Liver (tissue), 3 donors: Measurements from ENCODE around the gene COL12A1.

Experiments used
- EGR1 ChIP-seq, 2 donors: IDR thresholded peaks; 2 replicates each; pipeline ENCODE4 v1.6.1; 2016 to 2018; ENCODE audit warnings: antibody characterized with exemption in 2 of 2, low read depth in 2 of 2
- GABPA ChIP-seq, 2 donors: IDR thresholded peaks in 1 of 2; conservative IDR thresholded peaks in 1 of 2; 2 replicates each; pipeline ENCODE4 v1.6.1; 2016; ENCODE audit warnings: antibody characterized with exemption in 2 of 2, mild to moderate bottlenecking in 1 of 2, moderate library complexity in 1 of 2
- REST ChIP-seq: IDR thresholded peaks from 2 replicates; pipeline ENCODE4 v1.6.1; 2016; ENCODE audit warnings: antibody characterized with exemption, mild to moderate bottlenecking
- TF ChIP-seq, protein P1 (sequence below): fragments of 150-350 bp; IDR thresholded peaks from 2 replicates; pipeline ENCODE4 v1.5.1; 2017; ENCODE audit warnings: improper control_type of control experiment, low read depth, low read length; ENCODE audit not compliant: missing input control
- TF ChIP-seq, protein P2 (sequence below): IDR thresholded peaks from 2 replicates; pipeline ENCODE4 v1.6.1; 2016; ENCODE audit warnings: antibody characterized with exemption
- donor health status: healthy.
- donor health status: healthy.

DNA sequence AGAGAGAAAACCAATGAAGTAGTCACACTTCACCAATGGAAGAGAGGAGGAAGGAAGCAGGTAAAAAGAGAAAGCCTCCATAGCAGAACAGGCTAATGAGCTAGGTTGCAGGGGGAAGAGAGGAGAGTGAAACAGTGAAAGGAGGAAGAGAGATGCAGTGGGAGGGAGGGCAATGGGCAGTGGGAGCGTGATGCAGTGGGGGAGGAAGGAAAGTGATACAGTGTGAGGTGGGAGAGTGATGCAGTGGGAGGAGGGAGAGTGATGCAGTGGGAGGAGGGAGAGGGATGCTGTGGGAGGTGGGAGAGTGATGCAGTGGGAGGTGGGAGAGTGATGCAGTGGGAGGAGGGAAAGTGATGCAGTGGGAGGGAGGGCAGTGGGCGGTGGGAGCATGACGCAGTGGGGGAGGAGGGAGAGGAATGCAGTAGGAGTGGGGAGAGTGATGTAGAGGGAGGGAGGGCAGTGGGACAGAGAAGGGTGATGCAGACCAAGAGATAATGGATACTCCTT lies 29.7 kb downstream of the COL12A1 start:
- TF ChIP-seq, protein P1, sequence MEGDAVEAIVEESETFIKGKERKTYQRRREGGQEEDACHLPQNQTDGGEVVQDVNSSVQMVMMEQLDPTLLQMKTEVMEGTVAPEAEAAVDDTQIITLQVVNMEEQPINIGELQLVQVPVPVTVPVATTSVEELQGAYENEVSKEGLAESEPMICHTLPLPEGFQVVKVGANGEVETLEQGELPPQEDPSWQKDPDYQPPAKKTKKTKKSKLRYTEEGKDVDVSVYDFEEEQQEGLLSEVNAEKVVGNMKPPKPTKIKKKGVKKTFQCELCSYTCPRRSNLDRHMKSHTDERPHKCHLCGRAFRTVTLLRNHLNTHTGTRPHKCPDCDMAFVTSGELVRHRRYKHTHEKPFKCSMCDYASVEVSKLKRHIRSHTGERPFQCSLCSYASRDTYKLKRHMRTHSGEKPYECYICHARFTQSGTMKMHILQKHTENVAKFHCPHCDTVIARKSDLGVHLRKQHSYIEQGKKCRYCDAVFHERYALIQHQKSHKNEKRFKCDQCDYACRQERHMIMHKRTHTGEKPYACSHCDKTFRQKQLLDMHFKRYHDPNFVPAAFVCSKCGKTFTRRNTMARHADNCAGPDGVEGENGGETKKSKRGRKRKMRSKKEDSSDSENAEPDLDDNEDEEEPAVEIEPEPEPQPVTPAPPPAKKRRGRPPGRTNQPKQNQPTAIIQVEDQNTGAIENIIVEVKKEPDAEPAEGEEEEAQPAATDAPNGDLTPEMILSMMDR, result no peak
- TF ChIP-seq GABPA (IDR thresholded peaks at IDR 0.05 in 1 of 2, conservative IDR thresholded peaks at IDR 0.05 in 1 of 2) (no peak), EGR1 (IDR thresholded peaks at IDR 0.05; ENCODE audit: low read depth in 2 of 2) (no peak), REST (no peak)
- TF ChIP-seq, protein P2, sequence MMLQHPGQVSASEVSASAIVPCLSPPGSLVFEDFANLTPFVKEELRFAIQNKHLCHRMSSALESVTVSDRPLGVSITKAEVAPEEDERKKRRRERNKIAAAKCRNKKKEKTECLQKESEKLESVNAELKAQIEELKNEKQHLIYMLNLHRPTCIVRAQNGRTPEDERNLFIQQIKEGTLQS, result no peak
